ENCODE measurements around the gene CCDC68. TPM values are rescaled to one million over a fixed set of nuclear protein-coding genes. Genes with fewer than 3 reads are reported as not detected.

CCDC68 gene
- 3.5 and 9.1 TPM in 2 replicates for total RNA-seq

- DNase-seq (ENCODE audit: low read depth): peak; percentile 76
- no peak for TF ChIP-seq CTCF (IDR thresholded peaks at IDR 0.05; ENCODE audit: insufficient read depth, low read depth, low read length)
Measured at GRCh38 chr18:54958704-54959625, at the start of gene CCDC68. CCDC68 (minus strand) TSS chr18:54959461; CDS start chr18:54942791, 16,670 bp downstream.

GRCh38 chr18:55007602-55008001 lies 48.3 kb upstream of the CCDC68 start:
- no peak for DNase-seq (ENCODE audit: low read depth)
- no peak overlapping the region for H3K4me3 ChIP-seq (ENCODE audit: low read depth, low read length)
- no peak for TF ChIP-seq CTCF (IDR thresholded peaks at IDR 0.05; ENCODE audit: insufficient read depth, low read depth, low read length)

More at GRCh38 chr18:54958704-54959625, at the start of gene CCDC68:
- peak within 1 kb of the TSS; percentile 89 for H3K4me3 ChIP-seq (ENCODE audit: low read depth, low read length)

GRCh38 chr18:55003695-55004094 lies 44.4 kb upstream of the CCDC68 start:
- peak; percentile 46 for DNase-seq (ENCODE audit: low read depth)
- H3K4me3 ChIP-seq (ENCODE audit: low read depth, low read length): no peak overlapping the region
- no peak for TF ChIP-seq CTCF (IDR thresholded peaks at IDR 0.05; ENCODE audit: insufficient read depth, low read depth, low read length)

- no peak for TF ChIP-seq CTCF (IDR thresholded peaks at IDR 0.05; ENCODE audit: insufficient read depth, low read depth, low read length)
- no peak overlapping the region for H3K4me3 ChIP-seq (ENCODE audit: low read depth, low read length)
- DNase-seq (ENCODE audit: low read depth): no peak
Measured at GRCh38 chr18:55002261-55002660, 43.0 kb upstream of the CCDC68 start.

GRCh38 chr18:55001394-55002024 lies 42.2 kb upstream of the CCDC68 start:
- H3K4me3 ChIP-seq (ENCODE audit: low read depth, low read length): no peak overlapping the region
- no peak for DNase-seq (ENCODE audit: low read depth)
- TF ChIP-seq CTCF (IDR thresholded peaks at IDR 0.05; ENCODE audit: insufficient read depth, low read depth, low read length): no peak

GRCh38 chr18:55000529-55000928 lies 41.3 kb upstream of the CCDC68 start:
- no peak for DNase-seq (ENCODE audit: low read depth)
- no peak for TF ChIP-seq CTCF (IDR thresholded peaks at IDR 0.05; ENCODE audit: insufficient read depth, low read depth, low read length)
- no peak overlapping the region for H3K4me3 ChIP-seq (ENCODE audit: low read depth, low read length)

Measured in fibroblast of villous mesenchyme (primary cell).